Keratinocyte (primary cell): ENCODE results near the gene SDK1. TPM values are rescaled to one million over a fixed set of nuclear protein-coding genes. Genes with fewer than 3 reads are reported as not detected.

ENCODE experiments used
- DNase-seq: peaks from one replicate; pipeline ENCODE4 v3.0.0-alpha.2; 2011; ENCODE audit warnings: low read depth, missing footprints, low spot score
- FAIRE-seq: peaks from 2 replicates; lab custom pipeline; 2011; peaks lifted over from hg19 to GRCh38; lab: Jason Lieb, UNC
- H2AFZ ChIP-seq: 2 replicates; pipeline ENCODE4 v1.6.0; 2012; ENCODE audit warnings: low read length, control low read depth, inconsistent platforms; ENCODE audit not compliant: control insufficient read depth
- H3K27ac ChIP-seq: 2 replicates; pipeline ENCODE4 v1.5.1; 2011; ENCODE audit warnings: low read length; ENCODE audit not compliant: control insufficient read depth, insufficient read depth
- H3K27me3 ChIP-seq: 3 replicates; pipeline ENCODE4 v1.6.0; 2011; ENCODE audit warnings: low read length; ENCODE audit not compliant: control insufficient read depth, insufficient read depth; ENCODE audit errors: extremely low read depth
- H3K36me3 ChIP-seq, 2 experiments: 2 replicates in 1 of 2; 3 replicates in 1 of 2; pipeline ENCODE4 v1.5.1; 2011; ENCODE audit warnings: low read length in 2 of 2, mild to moderate bottlenecking in 1 of 2; ENCODE audit not compliant: control insufficient read depth in 2 of 2, insufficient read depth in 2 of 2; ENCODE audit errors: extremely low read depth in 1 of 2
- H3K4me1 ChIP-seq: 3 replicates; pipeline ENCODE4 v1.5.1; 2011; ENCODE audit warnings: low read length; ENCODE audit not compliant: control insufficient read depth, insufficient read depth; ENCODE audit errors: extremely low read depth
- H3K4me2 ChIP-seq: 3 replicates; pipeline ENCODE4 v1.6.0; 2011; ENCODE audit warnings: low read depth, low read length; ENCODE audit not compliant: control insufficient read depth, insufficient read depth; ENCODE audit errors: extremely low read depth
- H3K4me3 ChIP-seq, 3 experiments: fragments of 200-600 bp in 1 of 3; sonication (generic) in 1 of 3; 2 replicates in 2 of 3; 3 replicates in 1 of 3; pipeline ENCODE4 v1.5.1; 2011 to 2016; ENCODE audit warnings: low read length in 3 of 3, mild to moderate bottlenecking in 3 of 3, control low read depth in 2 of 3, inconsistent platforms in 1 of 3, low read depth in 1 of 3, mixed read lengths in 1 of 3, mixed run types in 1 of 3, moderate library complexity in 1 of 3; ENCODE audit not compliant: control insufficient read depth in 2 of 3, insufficient read depth in 2 of 3; ENCODE audit errors: extremely low read depth in 1 of 3
- H3K79me2 ChIP-seq: 2 replicates; pipeline ENCODE4 v1.6.0; 2012; ENCODE audit warnings: low read length; ENCODE audit not compliant: control insufficient read depth, insufficient read depth
- H3K9ac ChIP-seq: 3 replicates; pipeline ENCODE4 v1.6.0; 2011; ENCODE audit warnings: low read length; ENCODE audit not compliant: control insufficient read depth, insufficient read depth; ENCODE audit errors: extremely low read depth
- H3K9me1 ChIP-seq: 3 replicates; pipeline ENCODE4 v1.6.0; 2011; ENCODE audit warnings: low read length; ENCODE audit not compliant: control insufficient read depth, insufficient read depth; ENCODE audit errors: extremely low read depth
- H3K9me3 ChIP-seq: 2 replicates; pipeline ENCODE4 v1.5.1; 2012; ENCODE audit warnings: low read depth, low read length; ENCODE audit not compliant: control insufficient read depth
- H4K20me1 ChIP-seq: 3 replicates; pipeline ENCODE4 v1.6.0; 2011; ENCODE audit warnings: low read length; ENCODE audit not compliant: control insufficient read depth, insufficient read depth; ENCODE audit errors: extremely low read depth
- CTCF ChIP-seq, 3 experiments: IDR thresholded peaks in 1 of 3; conservative IDR thresholded peaks in 1 of 3; optimal IDR thresholded peaks in 1 of 3; 2 replicates in 2 of 3; 3 replicates in 1 of 3; pipeline versions ENCODE3 to v1.5.1; 2011; ENCODE audit warnings: low read length in 3 of 3, mild to moderate bottlenecking in 3 of 3, moderate library complexity in 2 of 3, control low read depth in 1 of 3, inconsistent platforms in 1 of 3; ENCODE audit not compliant: insufficient read depth in 2 of 3; ENCODE audit errors: extremely low read depth in 1 of 3
- EZH2 ChIP-seq: IDR thresholded peaks from one replicate; pipeline ENCODE4 v1.6.1; 2012; ENCODE audit warnings: inconsistent platforms, mild to moderate bottlenecking, low read length, moderate library complexity
- dilution Hi-C: fragments of 300-500 bp; cut with MboI; formaldehyde crosslinking; loops from one replicate; pipeline ENCODE4 v1.7.0; 2020; ENCODE audit warnings: low sequenced_read_pairs; ENCODE audit not compliant: extremely low pct_ligation_motif_present
- polyA plus RNA-seq, 5 experiments: library from polyadenylated mRNA; depleted of rRNA in 3 of 5; stranded (reverse) in 3 of 5; stranded (forward) in 1 of 5; unstranded in 1 of 5; fragments of >200 nt; gene quantifications; 1 replicate in 1 of 5; 2 replicates in 3 of 5; 3 replicates in 1 of 5; pipeline versions ENCODE4 v1.2.1 to v1.2.3, GENCODE V29; 2011 to 2012; ENCODE audit warnings: missing spikeins in 2 of 5, low read depth in 1 of 5, low replicate concordance in 1 of 5

SDK1 gene
- polyA plus RNA-seq, 1 donor (not counting 4 experiments of a cell fraction or from before 2014, with no cell fraction given): 0.66 TPM

GRCh38 chr7:3495530-3495929, 194.5 kb downstream of the SDK1 start:
- no peak for DNase-seq
- no peak for FAIRE-seq
- Histone ChIP-seq H3K4me3 (no peak overlapping the region), H3K27me3 (no peaks in the 10 kb centered on the region), H3K36me3 (no peaks in the 10 kb centered on the region), H2AFZ (no peak overlapping the region), H3K27ac (no peak overlapping the region), H3K9ac (no peak overlapping the region), H3K9me1 (no peaks in the 10 kb centered on the region), H3K9me3 (no peaks in the 10 kb centered on the region), H3K4me1 (peaks cover 6% of the 10 kb centered on the region), H3K4me2 (no peak overlapping the region), H4K20me1 (no peaks in the 10 kb centered on the region), H3K79me2 (no peaks in the 10 kb centered on the region)
- no peak for TF ChIP-seq CTCF (optimal IDR thresholded peaks at IDR 0.05 in 1 of 3, IDR thresholded peaks at IDR 0.05 in 1 of 3, conservative IDR thresholded peaks at IDR 0.05 in 1 of 3; ENCODE audit: extremely low read depth in 1 of 3, insufficient read depth in 2 of 3, low read length in 3 of 3)
- TF ChIP-seq EZH2: no peak
- dilution Hi-C loops: no loop called here

GRCh38 chr7:3495954-3496353, 194.9 kb downstream of the SDK1 start:
- Histone ChIP-seq H3K4me2 (no peak overlapping the region), H3K9me1 (no peaks in the 10 kb centered on the region), H4K20me1 (no peaks in the 10 kb centered on the region), H3K9ac (no peak overlapping the region), H3K79me2 (no peaks in the 10 kb centered on the region), H3K27me3 (no peaks in the 10 kb centered on the region), H3K27ac (no peak overlapping the region), H2AFZ (no peak overlapping the region), H3K36me3 (no peaks in the 10 kb centered on the region), H3K4me1 (peaks cover 6% of the 10 kb centered on the region), H3K9me3 (no peaks in the 10 kb centered on the region), H3K4me3 (no peak overlapping the region)
- no peak for FAIRE-seq
- TF ChIP-seq CTCF (optimal IDR thresholded peaks at IDR 0.05 in 1 of 3, IDR thresholded peaks at IDR 0.05 in 1 of 3, conservative IDR thresholded peaks at IDR 0.05 in 1 of 3; ENCODE audit: extremely low read depth in 1 of 3, insufficient read depth in 2 of 3, low read length in 3 of 3): no peak
- no peak for TF ChIP-seq EZH2
- no peak for DNase-seq
- dilution Hi-C loops: no loop called here
